ENCODE data around the gene IL34.
A peak's percentile ranks its signal among the peaks of the same experiment; 100 is the strongest.

Gene IL34

DNA sequence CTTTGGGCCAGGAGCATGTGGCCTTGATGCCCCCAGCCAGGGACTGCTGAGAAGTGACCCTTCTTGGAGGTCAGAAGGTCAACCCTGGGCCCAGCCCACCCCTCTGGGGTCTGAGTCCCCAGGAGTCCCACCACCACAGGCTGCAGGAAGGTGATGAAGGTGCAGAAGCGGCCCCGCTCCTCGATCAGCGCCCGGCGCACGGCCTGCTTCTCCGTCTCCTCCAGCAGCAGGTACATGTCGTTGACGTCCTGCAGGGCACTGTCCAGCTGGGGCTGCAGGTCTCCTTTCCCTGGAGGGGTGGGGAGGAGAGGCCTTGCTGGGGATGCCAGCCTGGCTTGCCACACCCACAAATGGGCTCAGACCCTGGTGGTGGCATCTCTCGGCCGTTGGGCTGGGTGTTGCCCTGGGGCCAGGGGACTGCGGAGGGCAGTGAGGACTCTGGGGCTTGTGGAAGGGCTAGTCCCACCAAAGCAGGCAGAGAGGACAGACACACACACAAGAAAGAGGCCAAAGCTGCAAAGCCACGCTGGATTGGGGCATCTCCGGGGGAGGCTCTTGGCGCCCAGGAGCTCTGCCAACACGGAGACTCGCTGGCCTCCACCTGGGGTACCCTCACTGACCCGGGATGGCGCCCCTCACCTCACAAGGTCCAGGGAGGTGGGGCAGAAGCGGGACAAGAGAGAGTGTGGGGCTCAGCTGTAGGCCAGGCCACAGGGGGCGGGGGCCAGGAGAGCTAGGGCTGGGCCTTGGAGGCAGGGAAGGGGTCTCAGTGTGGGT, 31.9 kb downstream of the IL34 start:
- DNase-seq (ENCODE audit: low spot score) = no peak

- DNase-seq (ENCODE audit: low spot score) = no peak
Observed at GRCh38 chr16:70678898-70679670, 32.7 kb downstream of the IL34 start.

DNA sequence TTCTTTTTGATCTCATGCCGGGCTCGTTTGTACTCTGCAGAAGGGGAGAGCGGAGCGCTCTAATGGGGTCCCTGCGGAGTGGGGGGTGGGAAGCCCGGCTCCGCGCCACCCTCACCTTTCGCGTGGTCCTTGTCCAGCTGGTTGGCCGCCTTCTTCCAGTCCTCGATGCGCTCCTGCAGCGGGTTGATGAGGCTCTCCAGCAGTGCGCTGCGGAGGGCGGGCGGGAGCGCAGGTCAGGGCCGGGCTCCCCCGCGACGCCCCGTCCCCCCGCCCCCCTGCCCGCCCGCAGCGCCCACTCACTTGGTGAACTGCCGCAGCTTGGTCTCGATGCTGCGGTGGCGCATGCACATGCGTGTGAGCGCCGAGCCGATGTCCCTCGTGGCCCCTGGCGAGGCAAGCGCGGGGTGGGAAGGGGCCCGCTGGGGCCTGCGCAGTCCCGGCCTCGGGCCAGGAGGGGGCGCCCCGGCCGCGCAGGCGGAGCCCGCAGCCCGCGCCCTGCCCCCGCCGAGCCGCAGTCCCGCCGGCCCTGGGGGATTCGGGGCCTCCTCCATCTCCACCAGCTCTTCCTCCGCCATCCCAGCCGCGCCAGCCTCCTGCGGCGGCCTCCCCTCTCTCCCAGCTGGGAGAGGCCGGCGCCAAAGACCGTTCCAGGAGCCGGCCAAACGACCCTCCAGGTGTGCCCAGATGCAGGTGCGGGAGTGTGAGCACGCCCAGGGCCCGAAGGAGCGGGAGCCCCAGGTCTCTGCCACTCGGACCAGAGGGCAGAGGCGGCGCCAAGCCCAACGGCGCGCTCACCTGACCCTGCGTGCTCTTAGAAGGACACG, 33.5 kb downstream of the IL34 start:
- DNase-seq (ENCODE audit: low spot score) = peak; percentile 99

DNA sequence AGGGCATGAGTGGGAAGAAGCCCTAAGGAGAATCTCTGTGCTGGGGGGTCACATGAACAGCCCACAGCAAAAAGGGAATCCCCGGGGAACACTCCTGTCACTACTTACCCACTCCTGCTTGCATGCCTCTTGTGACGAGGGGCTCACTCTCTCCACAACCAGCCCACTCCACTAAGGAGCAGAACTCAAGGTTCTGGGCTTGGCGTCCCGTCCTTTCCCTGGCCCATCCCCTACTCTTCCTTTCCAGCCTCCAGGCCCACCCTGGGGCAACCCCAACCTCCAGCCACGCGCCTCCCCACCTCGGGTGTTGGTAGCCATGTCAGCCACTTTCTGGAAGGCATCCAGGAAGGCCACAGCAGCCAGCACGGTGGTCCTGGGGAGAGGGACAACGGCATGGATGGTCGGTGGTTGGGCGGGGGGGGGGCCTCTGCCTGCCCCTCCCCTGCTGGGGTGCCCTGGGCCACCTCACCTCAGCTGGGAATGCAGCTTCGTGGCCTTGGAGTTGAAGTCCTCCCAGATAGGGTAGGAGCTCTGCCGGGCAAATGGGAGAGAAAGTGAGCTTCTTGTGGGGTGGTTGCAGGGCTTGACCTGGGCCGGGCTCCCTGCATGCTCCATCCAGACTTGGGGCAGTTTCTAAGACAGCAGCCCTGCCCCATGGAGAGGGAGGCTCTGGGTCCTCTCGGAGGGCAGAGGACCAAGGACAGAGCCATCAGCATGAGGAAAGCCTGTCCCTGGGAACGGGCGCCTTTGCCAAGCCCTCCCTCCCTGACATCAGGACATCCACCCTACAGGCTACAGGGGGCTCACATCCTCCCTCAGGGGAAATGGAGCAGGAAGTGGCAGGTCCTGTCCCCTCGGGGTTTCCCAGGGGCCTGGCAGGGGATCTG, 34.4 kb downstream of the IL34 start:
- no peak for DNase-seq (ENCODE audit: low spot score)

- no peak for DNase-seq (ENCODE audit: low spot score)
Observed at GRCh38 chr16:70681382-70682238, 35.3 kb downstream of the IL34 start.

DNA sequence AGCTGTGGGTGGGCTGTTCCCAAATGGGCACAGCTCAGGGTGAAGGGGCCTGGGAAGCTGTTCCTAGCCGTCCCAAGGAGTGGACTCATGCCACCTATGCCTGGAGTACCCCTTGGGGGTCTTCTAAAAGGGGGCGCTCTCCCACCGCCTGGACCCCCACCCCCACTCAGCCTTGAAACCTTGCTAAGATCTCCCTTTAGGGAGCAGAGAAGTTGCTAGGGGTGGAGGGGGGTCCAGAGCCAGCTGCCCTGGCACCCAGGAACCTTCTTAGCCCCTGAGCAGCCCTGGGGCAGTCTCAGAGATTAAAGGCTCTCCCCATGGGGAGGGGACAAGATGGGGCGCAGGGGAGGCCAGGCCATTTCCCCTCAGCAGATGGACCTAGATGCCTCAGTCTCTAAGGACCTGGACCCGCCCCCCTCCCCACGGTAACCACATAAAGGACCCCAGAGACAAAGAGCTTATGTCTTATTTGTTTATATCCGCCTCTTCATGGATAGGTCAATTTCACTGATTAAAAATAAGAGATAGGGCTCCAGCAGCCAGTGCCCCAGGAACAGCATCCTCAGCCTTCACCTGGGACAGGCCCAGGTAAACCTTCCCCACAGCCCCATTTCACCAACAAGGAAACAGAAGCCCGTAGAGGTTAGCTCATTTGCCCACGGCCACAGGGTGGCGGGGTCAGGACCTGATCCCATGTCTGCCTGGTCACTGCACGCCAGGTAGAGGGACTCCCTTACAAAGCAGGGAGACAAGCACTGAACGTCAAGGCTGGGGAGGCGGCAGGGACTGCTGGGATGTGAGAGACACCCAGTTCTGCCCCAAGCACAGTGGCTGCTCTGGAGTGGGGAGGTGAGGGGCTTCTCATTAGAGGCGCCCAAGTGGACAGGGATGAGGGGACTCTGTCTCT, 36.1 kb downstream of the IL34 start:
- DNase-seq (ENCODE audit: low spot score) = no peak

GRCh38 chr16:70683146-70683944, 37.0 kb downstream of the IL34 start:
- DNase-seq (ENCODE audit: low spot score) = no peak

DNA sequence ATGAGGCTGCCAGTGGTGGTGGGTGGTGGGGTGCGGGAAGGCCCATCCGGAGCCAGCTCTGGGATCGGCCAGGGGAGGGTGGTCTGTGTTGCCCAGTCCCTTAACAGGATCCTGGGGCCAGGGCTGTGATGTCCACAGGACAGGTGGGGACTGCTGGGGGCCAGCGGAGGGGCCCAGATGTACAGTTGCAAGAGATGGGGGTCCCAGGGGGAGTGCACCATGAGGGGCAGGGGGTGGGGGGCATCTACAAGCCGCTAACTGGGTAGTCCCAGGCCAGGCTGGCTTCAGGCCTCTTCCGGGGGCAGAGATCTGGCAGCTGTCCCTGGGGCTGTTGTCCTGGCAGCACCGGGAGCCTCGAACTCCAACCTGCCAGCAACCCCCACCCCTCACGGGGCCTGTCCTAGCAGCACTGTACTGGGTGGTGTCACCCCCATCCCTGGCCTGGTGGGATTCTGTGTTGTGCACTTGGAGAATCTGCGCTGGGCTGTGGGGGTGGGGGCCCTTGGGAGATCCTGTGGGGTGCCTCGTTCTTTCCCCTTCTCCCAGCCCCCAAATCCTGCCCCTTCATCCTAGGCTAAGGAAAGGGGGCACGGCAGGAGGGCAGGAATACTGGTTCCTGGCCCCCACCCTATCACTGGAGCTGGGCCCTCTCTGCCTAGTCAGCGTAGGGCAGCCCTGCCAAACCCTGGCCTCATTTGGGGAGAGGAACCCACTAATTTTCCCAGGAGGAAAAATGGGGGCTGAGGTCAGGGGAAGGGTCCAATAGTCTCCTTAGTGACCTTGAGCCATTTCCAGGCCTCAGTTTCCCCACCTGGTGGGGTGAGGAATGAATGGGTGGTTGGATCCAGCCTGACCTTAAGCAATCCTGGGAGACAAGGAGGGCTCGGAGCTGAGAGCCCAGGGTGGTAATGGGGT, 38.0 kb downstream of the IL34 start:
- DNase-seq (ENCODE audit: low spot score) = no peak

DNA sequence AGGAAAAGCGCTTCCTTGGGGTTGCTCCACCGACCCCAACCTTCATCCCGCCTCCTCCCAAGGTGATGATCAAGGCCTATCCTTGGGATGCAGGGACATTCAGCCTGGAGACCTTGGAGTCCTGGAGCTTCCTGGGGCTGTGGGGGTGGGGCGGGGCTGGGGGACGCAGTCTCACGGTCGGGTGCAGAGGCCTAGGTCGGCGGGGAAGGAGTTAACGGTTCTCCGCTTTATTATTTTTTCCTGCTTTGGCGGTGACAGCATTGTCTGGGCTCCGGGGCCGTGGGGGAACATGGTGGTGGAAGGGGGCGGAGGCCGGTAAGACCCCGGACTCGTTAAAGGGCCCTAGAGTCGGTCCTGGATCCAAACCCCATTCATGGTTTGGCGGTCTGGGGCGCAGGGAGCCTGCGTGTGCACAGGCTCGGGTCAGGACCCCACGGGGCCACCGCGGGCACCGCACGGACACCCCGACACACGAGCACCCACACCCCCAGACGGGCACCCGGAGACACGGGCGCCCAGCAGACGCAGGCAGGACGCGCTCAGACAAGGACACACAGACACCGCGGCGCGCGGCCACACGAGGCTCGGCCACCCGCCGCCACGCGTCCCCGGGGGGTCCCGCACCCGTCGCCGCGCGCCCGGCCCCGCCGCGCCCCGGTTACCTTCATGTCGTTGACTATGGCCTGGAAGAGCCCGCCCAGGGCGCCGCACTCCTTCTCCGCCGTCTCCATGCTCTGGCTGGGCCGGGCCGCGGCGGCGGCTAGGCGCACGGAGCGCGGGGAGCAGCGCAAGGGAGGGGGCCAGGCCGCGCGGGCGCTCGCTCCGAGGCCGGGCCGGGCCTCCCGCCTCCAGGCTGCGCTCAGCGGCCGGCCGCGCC, 38.9 kb downstream of the IL34 start:
- DNase-seq (ENCODE audit: low spot score) = no peak

DNA sequence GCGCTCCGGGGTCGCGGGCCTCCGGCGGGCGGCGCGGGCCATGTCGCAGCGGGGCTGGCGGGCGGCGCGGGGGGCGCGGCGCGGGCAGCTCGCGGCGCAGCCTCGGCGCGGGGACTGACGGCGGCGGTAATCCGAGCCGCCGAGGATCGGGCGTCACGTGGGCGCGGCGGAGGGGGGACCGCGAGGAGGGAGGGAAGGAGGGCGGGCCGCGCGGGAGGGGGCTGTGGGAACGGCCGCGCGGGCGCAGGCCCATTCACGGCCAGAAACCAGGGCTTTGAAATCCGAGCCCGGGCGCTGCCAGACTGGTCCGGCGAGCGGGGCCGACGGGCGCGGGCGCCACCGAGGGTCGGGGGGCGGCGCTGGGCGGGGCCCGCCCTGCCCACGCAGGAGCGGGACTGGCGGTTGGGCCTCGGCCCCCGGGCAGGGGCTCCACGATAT, 39.6 kb downstream of the IL34 start, which contains the start of gene MTSS2:
TSS of gene MTSS2 (minus strand) at position 116 of the 438 bp plus-strand sequence. CDS start 262 bp downstream, outside the sequence.
- peak; percentile 96 for DNase-seq (ENCODE audit: low spot score)

- DNase-seq (ENCODE audit: low spot score) = no peak
Observed at GRCh38 chr16:70686376-70687101, 40.2 kb downstream of the IL34 start.

GRCh38 chr16:70687102-70687511, 40.7 kb downstream of the IL34 start:
- no peak for DNase-seq (ENCODE audit: low spot score)

- DNase-seq (ENCODE audit: low spot score) = no peak
Observed at GRCh38 chr16:70687671-70688245, 41.4 kb downstream of the IL34 start.

GRCh38 chr16:70688246-70688742, 41.9 kb downstream of the IL34 start:
- DNase-seq (ENCODE audit: low spot score) = no peak

All from iPS-NIHi11 (cell line).